ENCODE data around the gene IGFBP3.
A peak's percentile ranks its signal among the peaks of the same experiment; 100 is the strongest.

IGFBP3 gene

DNA sequence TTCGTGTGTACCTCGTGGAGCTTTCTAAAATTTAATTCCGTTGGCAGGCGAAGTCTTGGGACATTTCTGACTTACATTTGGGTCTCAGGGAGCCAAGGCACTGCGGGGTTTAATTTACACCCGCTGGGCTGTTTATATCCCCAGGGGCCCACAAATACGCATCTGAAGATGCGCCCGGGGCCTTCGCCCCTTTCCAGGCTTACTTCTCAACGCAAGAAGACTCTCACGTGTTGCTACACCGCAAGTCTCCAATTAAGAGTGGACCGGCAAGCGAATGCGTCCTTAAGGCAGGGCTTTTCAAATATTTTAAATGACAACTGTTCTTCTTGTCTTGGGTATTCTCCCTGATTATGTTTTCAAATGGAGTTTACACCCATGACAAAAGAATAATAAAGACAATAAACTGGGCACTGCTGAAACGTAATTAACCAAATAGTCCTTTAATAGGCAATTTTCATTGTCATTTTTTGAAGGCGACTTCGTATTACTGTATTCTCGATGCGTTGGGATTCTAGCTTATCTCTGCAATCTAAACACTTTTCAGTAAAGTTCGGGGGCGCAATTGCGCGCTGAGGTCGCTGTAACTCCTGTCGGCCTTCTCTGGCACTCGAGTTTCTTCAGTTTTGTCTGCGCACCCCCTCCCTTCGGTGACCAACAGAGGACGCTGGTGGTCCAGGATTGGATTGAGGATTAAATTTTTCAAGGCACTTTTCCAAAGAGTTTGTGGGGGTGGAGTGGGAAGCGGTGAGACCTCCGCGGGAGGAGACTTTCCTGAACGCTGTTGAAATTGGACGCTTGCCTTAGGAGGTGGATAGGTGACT, 837 bp upstream of the IGFBP3 start:
- DNase-seq = peak; percentile 73

DNA sequence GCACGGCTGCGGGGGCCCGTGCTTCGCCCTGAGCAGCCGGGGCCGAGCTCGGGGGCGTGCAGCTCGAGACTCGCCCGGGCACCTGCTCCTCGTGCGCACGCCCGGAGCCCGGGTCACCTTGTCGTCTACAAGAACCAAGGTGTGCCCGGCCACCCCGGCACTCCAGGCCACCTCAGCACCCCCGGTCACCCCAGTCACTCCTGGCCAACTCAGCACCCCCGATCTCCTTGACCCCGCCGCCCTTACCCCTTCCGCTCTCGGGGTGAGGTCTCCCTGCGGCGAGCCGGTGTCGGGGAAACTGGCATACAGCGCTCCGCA, 268 bp upstream of the IGFBP3 start:
- DNase-seq = no peak

DNA sequence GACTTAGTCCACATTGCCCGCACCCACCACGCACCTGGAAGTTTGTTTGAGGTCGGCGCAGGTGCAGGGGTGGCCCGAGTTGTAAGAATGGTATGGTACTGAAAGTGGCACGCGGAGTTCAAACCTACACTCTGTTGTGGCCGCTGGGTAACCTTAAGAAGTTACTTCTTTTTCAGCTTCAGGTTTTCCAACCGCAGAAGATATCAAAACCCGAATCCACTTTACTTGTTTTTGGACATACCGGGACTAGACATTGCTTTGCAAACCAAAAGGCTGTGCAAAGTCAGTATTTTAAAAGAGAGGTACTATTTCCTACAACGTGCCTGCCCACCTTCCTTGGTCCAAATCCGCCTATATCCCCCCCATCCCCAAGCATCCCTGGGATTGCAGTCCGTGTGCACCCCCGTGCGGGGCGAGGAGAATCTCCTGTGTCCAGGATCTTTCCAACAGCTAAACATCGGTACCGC, 1.0 kb downstream of the IGFBP3 start:
- peak; percentile 45 for DNase-seq

DNA sequence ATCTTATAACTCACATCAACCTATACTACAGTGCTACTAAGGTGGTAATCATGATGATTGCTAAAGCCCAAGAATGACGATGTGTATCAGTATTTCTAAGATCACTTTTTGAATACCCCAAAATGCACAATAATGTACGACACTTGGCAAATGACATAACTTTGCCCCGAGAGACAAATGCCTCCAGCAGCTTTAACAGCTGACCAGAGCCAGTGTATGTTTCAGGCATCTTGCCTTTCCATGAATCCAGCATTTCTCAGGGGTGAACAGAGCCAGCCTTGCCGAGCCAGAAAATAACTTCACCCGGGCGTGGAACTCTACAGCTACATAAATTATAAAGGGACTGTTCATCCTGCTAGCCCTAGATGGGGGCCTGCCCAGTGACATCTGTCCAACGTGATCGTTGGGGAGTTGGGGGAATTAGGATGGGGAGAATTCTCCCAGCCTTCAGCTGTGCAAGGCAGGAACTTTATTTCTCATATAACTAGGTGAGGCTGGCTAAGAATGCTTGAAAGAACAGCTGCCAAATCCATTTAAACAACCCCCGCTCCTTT, 1.8 kb downstream of the IGFBP3 start:
- DNase-seq = no peak

DNA sequence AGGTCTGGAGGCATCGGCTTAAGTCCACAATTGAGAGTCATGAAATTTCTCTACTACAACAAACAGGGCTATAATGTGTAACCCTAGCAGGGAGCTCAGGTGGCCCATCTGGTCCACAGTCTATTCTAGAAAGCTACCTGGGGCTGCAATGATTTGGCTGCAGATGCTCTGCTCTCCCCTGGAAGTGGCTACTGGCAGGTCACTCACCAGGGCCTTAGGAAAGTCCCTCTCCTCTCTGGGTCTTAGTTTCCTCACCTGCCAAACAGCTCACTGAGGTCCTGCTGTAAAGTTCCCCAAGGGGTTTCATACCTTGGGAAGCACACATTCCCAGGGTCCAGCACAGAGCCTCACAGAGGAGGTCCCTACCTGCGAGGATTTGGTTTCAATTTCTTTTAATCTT, 2.5 kb downstream of the IGFBP3 start:
- no peak for DNase-seq

DNA sequence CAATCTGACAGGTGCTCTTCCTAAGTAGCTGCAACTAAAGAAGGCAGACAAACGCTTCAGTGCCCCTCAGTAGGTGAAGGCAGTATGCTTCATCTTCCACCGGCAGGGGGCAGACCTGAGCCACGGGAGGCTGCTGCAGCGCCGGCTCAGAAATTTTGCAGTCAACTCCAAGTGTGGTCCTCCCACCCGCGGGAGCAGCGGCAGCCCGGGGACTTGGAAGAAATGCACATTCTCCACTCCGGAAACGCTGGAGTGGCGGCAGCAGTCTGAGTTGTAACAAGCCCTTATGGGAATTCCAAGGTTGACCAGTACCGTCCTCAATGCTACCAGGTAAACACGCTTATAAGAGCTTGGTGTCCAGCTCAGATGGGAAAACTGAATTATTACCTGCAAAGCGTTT, 3.4 kb downstream of the IGFBP3 start:
- peak; percentile 71 for DNase-seq

DNA sequence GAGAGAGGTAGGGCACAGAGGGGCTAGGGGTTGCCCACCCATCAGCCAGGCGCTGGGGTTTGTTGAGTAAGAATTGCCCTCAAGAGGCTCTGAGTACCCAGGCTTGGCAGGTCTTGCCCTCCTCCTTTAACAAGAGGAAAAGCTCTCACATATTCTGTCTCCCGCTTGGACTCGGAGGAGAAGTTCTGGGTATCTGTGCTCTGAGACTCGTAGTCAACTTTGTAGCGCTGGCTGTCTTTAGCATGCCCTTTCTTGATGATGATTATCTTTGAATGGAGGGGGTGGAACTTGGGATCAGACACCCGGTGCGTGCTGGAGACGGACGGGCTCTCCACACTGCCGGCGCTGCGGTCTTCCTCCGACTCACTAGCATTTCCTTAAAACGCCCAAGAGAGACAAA, 4.0 kb downstream of the IGFBP3 start:
- no peak for DNase-seq

DNA sequence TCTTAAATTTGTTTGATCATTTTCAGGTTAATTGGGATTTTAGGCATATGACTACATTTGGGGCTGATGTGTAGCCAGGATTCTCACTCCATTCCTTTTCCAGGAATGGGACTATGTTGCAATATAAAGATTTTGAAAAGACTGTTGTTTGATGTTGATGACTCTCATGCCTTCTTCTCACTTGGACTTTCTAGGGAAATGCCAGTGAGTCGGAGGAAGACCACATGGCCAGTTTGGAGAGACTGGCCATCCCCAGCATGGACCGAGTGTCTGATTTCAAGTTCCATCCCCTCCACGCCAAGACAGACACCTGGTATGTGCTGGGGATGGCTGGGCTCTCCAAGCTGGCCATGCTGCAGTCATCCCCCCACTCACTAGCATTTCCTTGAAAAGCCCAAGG, 5.5 kb downstream of the IGFBP3 start:
- no peak for DNase-seq

DNA sequence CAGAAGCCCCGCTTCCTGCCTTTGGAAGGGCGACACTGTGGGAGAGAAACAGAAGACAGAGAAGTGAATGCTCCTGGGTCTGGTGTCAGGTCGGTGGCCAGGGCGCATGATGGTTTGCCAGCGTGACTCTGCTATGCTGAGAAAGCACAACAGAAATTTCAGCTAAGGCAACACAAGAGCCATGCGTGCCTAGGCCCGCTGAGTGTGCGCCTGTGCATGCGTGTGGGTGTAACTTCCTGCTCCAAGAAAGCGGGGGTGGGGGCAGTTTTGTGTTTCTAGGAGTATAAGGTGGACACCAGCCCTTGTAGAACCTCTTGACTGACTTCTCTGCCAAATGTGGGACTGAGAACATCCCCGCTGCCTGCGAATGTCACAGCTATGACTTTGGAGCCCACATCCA, 6.2 kb downstream of the IGFBP3 start:
- no peak for DNase-seq

DNA sequence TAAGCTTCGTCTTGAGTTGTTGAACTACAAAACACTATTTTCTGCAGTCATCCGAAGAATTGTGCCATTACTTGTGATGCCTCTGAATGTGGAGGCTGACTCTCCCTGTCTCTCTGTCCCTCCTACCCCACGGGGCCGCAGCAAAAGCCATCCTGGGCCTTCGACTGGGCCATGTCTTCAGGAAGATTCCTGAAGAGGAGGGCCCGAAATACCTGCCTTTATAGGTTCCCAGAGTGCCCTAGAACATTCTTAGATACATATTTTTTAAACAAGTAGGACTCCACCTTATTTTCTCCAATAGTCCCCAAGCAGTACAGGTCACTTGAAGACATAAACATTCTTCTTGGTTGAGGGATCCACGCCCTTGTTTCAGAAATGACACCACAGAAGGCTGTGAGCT, 8.1 kb downstream of the IGFBP3 start:
- DNase-seq = no peak

DNA sequence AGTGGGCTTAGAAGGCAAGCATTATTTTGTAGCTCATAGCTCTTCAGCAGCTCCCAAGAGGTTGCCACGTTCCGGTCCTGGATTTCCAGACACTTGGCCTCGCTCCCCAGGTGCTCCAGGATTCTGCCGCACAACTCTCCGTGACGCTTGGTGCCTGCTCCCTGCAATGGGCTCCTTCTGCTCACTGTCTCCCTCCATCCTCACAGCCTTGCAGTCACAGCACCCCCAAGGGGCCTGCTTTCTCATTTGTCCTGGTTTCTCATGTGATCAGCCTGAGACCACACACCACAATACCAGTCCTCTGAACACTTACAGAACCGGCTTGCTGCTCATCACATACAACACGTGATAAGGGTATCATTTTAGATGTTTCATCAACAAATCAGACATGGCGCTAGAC, 9.8 kb downstream of the IGFBP3 start:
- no peak for DNase-seq

DNA sequence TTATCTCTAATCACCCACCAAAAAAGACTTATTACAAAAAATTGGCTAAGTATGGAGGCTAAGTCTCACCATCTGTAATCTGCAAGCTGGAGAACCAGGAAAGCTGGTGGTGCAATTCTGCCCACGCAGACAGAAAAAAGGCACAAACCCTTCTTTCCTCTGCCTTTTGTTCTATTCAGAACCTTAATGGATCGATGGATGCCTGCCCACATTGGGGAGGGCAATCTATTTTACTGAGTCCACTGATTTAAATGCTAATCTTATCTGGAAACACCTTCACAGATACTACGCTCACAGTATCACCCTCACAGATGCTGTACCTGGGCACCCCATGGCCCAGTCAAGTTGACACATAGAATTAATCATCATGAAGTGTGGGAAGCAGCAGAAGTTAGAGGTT, 10.2 kb downstream of the IGFBP3 start:
- DNase-seq = no peak

DNA sequence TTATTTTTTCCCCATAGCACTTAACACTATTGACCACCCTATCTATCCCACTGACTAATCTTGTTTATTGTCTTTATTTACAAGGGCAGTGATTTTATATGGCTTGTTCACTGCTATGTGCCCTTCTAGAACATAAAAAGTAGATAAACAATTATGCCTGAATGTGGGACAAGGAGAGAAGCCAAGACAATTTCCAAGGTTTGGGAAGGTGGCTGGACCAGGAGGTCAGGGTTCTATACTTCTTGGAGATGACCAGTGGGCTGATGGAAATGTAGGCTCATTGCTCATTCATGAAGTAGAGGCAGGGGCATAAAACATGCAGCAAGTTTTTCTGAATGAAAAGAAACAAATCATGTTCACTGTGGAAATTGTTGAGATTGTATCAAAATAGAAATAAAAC, 11.5 kb downstream of the IGFBP3 start:
- DNase-seq = no peak

DNA sequence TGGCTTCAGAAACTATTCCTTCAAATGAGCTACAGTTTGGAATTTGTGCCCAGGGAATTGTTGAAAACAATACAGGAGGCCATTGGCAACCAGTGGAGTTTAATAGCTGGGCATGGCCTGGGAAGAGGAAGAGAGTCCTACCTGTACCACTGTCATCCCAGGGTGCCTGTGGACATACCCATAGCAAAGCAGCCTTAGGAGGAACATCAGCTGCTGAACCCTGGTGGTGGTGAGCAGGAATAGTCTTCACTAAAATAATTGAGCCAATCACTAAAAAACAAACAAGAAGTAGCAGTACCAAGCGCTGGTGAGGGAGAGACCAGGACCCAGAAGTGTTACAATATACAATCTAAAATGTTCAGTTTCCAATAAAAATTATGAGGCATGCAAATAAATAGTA, 18.3 kb downstream of the IGFBP3 start:
- no peak for DNase-seq

DNA sequence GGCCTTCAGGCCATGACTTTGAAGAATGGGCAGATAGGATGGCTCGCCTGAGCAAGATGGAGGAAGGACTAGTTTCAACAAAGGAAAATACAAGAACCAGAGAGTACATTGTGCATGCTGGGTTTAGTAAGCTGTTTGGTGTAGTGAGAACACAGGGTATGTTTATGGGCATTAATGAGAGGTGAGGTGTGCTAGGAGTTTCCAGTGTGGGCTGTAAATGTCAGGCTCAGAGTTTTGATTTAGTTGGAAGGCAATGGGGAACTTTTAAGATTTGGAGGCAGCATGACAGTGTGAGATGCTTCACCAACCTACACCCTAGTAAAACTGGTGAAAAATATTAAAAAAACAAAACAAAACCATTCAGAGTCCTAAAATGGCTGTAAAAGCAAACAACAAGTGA, 19.5 kb downstream of the IGFBP3 start:
- DNase-seq = no peak

DNA sequence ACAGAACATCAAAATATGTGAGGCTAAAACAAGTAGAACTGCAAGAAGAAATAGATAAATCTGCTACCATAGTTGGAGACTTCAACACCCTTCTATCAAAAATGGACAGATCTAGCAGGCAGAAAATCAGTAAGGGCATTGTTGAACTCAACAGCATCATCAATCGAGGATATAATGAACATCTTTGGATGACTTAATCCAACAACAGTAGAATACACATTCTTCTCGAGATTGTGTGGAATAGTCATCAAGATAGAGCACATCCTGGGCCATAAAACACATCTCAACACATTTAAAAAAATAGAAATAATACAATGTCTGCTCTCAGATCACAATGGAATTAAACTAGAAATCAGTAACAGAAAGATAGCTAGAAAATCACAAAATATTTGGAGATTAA, 22.9 kb downstream of the IGFBP3 start:
- no peak for DNase-seq

DNA sequence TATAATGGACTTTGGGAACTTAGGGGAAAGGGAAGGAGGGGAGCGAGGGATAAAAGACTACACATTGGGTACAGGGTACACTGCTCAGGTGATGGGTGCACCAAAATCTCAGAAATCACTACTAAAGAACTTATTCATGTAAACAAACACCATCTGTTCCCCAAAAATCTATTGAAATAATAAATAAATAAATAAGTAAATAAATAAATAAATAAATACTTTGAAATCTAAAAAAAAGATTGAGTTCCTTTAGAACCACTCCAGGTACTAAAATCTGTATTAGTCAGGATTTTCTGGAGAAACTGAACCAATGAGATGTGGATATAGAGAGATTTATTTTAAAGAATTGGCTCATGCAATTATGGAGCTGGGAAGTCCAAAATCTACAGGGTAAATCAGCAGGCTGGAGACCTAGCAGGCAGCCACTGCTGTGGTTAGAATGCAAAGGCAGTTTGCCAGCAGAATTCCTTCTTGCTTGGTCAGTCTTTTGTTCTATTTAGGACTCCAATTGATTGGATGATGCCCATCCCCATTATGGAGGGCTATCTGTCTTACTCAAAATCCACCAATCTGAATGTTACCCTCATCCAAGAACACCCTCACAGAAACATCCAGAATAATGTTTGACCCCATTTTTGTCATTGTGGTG, 23.9 kb downstream of the IGFBP3 start:
- DNase-seq = no peak

DNA sequence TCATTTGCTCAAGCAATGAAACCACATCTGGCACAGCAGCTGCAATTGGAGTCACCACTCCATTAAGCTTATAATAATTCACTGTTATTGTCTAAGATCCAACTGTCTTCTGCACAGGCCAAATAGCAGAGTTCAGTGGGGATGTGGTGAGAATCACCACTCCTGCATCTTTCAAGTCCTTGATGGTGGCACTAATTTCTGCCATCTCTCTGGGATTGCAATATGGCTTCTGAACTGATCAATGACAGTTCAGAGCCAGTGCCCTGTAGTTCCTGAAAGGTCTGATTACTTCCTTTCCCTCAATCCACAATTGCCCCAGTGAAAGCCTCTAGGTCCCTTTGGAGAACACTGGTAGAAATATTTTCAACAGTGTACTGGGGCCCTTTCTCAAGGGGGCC, 26.4 kb downstream of the IGFBP3 start:
- DNase-seq = no peak

DNA sequence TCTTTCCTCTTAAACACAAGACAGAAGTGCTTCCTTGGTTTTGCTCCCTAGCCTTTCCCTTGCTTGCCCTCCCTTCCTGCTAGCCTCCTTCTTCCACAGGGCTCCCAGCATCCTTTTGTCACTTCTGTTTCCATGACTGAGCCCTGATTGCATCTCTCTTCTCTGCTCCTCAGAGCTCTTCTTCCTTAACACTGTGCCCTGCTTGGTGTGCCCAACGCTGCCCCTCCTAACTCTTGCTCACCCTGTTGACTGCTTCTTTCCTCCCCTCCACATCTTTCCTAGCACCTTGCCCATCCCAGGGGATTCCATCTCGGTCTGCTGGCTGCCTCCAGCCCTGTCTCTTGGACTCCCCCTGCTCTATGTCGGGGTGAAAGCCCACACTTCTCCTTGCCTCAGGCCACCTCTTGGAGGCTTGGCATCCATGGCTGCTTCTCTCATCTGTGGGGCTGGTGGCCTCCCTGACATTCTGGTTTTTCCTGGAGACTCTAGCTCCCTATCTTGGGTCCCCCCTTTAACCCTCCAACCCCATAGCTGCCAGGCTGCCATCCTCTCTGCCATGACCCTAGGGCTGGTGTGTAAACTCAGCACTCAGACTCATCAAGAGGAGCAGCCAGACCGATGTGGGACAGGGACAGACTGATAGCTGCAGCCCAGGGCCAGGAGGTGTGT, 26.9 kb downstream of the IGFBP3 start:
- DNase-seq = no peak

DNA sequence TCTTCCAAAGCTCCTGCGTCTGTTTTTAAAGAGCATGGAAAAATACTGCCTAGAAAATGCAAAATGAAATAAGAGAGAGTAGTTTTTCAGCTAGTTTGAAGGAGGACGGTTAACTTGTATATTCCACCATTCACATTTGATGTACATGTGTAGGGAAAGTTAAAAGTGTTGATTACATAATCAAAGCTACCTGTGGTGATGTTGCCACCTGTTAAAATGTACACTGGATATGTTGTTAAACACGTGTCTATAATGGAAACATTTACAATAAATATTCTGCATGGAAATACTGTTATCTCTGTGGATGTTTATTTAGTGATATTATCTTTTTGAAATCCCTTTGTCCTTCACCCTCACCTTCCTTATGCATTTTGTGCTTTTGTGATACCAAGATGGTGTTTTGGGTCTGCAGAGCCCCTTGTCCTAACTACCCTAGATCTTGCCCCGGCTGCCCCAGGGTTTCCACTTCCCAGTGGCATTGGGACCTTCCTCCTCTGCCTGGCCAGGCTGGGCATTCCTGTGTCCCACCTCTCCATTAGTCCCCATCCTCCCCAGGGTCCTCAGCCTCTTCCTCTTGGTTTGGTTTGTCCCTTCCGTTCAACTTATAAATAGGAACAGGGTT, 27.6 kb downstream of the IGFBP3 start:
- DNase-seq = no peak

DNA sequence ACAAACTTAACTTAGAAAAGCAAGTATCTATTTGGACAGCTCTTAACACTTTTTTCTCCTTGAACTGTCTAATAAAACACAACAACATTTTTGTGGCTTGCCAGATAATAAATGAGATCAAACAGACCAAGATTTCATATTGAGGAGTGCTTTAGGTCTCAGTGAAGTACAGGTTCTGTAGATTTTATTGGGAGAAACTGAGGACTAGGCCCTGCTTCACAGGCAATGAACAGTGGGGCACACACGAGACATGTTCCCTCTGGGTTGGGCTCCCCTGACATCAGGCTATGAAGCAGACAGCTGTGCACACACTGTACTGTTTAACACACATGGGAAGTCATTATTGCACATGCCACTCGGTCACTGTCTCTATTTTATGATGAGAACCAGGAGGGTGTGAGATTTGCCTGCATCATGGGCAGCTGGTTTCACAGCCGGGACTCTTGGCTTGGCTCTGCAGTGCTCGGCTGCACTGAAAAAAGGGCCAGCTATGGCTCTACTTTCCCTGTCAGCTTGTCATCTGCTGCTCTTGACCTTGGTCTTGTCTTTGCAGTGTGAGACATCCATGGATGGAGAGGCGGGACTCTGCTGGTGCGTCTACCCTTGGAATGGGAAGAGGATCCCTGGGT, 28.6 kb downstream of the IGFBP3 start:
- DNase-seq = no peak

DNA sequence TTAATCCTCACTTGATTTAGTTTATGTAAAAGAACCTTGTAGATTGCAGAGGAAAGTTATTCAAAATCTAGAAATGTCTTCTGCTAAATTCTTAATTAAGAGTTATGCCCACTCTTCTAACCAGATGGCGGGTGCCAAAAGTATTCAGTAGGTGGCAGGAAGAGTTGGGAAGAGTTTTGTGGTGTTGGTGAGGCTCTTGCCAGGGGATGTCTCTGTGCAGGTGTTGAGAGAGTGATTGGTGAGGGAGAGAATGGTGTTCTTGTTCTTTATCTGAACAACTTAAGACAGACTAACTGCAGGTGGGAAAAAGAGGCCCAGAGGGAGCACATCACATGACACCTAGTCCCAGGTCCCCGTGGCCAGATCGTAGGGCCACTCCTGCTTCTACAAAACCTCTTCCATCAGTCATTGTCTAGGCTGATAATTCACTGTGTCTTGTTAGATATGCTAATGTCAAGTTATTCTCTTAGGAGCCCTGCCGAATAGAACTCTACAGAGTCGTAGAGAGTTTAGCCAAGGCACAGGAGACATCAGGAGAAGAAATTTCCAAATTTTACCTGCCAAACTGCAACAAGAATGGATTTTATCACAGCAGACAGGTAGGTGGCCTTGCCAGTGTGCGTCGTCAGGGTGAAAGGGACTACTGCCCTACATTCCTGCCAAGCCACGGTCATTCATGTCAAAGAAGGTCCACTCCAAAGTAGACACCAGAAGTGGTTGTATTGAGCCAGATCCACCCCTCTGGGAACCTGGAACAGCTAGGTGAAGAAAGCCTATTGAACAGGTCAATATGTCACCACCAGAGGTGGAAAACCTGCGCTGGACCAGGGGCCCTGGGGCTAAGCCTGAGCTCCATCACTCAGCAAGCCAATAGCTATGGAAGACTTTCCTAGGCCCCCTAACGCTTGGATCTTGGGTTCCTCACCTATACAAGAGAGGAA, 29.3 kb downstream of the IGFBP3 start:
- DNase-seq = no peak
